ENCODE results near the gene NLRP14.
A peak's percentile ranks its signal among the peaks of the same experiment; 100 is the strongest.

The NLRP14 gene

DNA sequence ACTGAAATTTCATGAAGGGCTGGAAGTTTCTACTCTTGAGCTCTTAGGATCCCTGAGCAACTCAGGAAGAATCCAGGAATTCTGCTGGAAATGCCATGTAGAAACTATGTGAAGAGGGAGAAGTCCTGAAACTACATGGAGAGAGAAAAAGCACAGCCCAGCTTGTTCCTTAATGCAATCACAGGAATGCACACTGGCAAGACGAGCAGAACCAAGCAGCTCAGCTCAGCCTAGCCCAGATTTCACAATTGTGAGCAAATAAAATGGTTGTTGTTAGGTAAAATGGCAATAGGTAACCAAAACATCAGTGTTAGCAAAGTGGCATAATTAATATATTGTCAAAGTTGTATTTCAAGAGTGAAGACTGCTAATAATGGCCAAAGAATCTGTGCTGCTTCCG is 28.3 kb upstream of the NLRP14 start:
- no peak overlapping the region for H3K4me3 ChIP-seq (ENCODE audit: low read depth, low read length)
- DNase-seq (ENCODE audit: low read depth) = no peak
- TF ChIP-seq, protein P1, sequence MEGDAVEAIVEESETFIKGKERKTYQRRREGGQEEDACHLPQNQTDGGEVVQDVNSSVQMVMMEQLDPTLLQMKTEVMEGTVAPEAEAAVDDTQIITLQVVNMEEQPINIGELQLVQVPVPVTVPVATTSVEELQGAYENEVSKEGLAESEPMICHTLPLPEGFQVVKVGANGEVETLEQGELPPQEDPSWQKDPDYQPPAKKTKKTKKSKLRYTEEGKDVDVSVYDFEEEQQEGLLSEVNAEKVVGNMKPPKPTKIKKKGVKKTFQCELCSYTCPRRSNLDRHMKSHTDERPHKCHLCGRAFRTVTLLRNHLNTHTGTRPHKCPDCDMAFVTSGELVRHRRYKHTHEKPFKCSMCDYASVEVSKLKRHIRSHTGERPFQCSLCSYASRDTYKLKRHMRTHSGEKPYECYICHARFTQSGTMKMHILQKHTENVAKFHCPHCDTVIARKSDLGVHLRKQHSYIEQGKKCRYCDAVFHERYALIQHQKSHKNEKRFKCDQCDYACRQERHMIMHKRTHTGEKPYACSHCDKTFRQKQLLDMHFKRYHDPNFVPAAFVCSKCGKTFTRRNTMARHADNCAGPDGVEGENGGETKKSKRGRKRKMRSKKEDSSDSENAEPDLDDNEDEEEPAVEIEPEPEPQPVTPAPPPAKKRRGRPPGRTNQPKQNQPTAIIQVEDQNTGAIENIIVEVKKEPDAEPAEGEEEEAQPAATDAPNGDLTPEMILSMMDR (IDR thresholded peaks at IDR 0.05; ENCODE audit: low read depth, low read length, missing control alignments) = no peak
- in situ Hi-C loops (cut with HindIII; ENCODE audit: low sequenced_read_pairs) = loop anchor here (5.0 kb wide), 1 partner anchor 35 kb away; no protein-coding TSS in a partner anchor

DNA sequence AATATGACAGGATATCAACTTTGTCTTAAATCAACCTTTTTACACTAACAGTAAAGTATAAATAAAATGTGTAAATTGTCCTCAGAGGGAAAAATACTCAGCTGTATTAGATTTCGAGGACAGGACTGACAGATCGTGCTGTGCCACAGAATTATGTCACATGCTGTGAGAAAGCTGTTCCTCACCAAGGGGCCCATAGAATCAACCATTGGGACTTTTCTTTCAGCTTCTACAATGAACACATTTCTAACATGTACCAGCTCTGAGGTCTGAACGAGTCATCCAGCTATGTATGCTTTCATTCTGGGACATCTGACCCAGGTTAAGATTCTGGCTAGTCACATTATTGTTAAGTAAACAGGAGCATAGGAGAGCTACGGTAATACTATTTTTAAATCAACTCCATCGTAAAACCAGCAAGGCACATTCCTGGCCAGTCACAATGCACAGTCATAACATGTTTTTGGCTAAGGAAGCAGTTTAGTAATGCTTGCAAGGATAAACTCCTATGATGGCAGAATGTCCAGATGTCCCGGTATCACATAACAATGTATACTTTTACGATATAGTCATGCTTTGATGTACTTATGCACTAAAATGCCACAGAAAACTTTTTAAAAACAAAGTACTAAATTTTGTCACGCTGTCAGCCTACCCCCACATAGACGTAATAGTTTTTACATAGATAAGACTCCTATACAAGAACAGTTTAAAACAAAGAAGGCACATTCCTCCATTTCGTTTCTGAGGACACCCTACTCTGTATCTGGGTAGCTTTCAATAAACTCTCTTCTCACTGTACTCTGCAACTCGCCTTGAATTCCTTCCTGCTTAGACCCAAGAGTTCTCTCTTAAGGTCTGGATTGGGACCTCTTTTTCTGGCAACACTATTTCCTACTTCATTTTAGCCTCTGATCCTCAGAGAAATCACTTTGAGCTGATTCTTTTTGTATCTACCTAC is 27.5 kb upstream of the NLRP14 start:
- in situ Hi-C loops (cut with HindIII; ENCODE audit: low sequenced_read_pairs) = loop anchor here (5.0 kb wide), 1 partner anchor 35 kb away; no protein-coding TSS in a partner anchor
- TF ChIP-seq, protein P1 (IDR thresholded peaks at IDR 0.05; ENCODE audit: low read depth, low read length, missing control alignments) = no peak

DNA sequence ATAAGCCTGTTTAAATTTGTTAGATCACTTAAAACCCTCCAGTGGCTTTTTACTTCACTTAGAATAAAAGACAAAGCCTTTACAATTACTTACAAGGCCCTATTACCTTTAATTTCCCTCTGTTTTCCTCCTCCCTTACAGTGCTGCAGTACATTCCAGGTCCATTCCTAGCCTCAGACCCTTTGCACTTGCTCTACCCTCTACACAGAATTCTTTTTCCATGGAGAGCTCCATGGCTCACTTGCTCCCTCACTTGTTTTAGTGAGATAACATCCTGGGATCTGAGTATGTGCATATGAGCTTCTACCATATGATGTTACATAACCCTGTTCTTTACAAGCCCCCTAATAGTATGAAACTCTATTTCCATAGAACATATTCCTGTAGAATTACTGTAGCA is 24.6 kb upstream of the NLRP14 start:
- no peak overlapping the region for H3K4me3 ChIP-seq (ENCODE audit: low read depth, low read length)
- in situ Hi-C loops (cut with HindIII; ENCODE audit: low sequenced_read_pairs) = no loop called here
- TF ChIP-seq, protein P1 (IDR thresholded peaks at IDR 0.05; ENCODE audit: low read depth, low read length, missing control alignments) = no peak
- no peak for DNase-seq (ENCODE audit: low read depth)

More for the DNA sequence above, 27.5 kb upstream of the NLRP14 start:
- DNase-seq (ENCODE audit: low read depth) = peak; percentile 69
- H3K4me3 ChIP-seq (ENCODE audit: low read depth, low read length) = no peak overlapping the region

DNA sequence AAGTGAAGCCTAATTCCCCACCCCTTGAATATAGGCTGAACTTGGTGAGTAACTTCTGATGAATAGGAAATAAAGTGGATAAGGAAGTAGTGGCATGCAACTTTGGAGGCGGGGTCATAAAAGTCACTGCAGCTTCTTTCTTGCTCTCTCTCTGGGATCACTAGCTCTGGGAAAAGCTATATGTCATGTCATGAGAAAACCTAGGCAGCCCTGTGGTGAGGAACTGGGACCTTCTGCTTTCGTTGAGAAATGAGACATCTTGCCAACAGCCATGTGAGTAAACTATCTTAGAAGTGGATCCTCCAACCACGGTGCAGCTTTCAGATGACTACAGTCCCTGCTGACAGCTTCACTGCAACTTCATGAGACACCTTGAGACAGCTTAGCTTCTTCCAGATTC is 15.8 kb upstream of the NLRP14 start:
- DNase-seq (ENCODE audit: low read depth) = no peak
- TF ChIP-seq, protein P1 (IDR thresholded peaks at IDR 0.05; ENCODE audit: low read depth, low read length, missing control alignments) = no peak
- in situ Hi-C loops (cut with HindIII; ENCODE audit: low sequenced_read_pairs) = no loop called here
- H3K4me3 ChIP-seq (ENCODE audit: low read depth, low read length) = no peak overlapping the region

DNA sequence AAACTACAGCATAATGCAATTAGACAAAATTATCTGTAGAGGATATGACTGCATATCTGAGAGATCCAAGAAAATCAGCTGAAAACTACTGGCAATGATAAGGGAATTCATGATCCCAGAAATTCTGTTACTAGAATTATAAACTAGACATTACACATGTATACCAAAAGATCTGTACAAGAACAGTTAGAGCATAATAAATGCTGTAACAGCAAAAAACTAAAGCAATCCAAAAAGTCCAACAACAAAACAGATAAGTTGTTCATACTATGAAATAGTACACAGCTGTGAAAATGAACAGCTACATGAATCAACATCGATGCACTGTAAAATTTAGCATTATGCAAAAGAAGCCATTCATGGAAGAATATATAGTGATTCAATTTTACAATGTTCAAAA is 6.2 kb upstream of the NLRP14 start:
- DNase-seq (ENCODE audit: low read depth) = no peak
- TF ChIP-seq, protein P1 (IDR thresholded peaks at IDR 0.05; ENCODE audit: low read depth, low read length, missing control alignments) = no peak
- in situ Hi-C loops (cut with HindIII; ENCODE audit: low sequenced_read_pairs) = no loop called here
- H3K4me3 ChIP-seq (ENCODE audit: low read depth, low read length) = no peak overlapping the region

DNA sequence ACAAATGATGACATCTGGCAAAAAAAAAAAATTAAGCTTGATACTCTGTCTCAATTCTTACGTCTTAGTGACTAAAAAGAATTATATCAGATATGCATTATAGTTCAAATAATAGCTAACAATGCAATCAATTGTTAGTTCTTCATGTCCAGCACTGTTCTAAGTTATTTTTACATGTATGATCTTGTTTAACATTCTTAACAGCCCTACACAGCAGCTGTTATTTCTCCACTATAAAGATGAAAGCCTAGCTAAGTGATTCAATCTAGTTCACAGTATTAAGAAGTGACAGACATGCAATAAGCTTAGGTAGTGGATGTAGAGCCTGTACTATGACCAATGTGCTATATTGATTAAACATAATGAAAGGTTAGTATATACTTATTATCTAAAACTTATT is 4.3 kb upstream of the NLRP14 start:
- in situ Hi-C loops (cut with HindIII; ENCODE audit: low sequenced_read_pairs) = no loop called here
- TF ChIP-seq, protein P1 (IDR thresholded peaks at IDR 0.05; ENCODE audit: low read depth, low read length, missing control alignments) = no peak
- DNase-seq (ENCODE audit: low read depth) = no peak
- H3K4me3 ChIP-seq (ENCODE audit: low read depth, low read length) = no peak overlapping the region

Measured in astrocyte of the cerebellum (primary cell).